Thoracic aorta (tissue), 2 donors: ENCODE data around the gene SYNE1. TPM values are rescaled to one million over a fixed set of nuclear protein-coding genes. Genes with fewer than 3 reads are reported as not detected.

ENCODE experiments used
- ATAC-seq: fragments of 150-250 bp; one replicate; pipeline ENCODE4 v1.8.0; 2017; ENCODE audit warnings: low read depth; ENCODE audit not compliant: insufficient number of reproducible peaks, low FRiP score
- DNase-seq: peaks from one replicate; pipeline ENCODE4 v3.0.0-alpha.2; 2020; ENCODE audit warnings: low spot score
- H3K27ac ChIP-seq, 2 donors: fragments of 200-600 bp; sonication (generic); 1 replicate in 1 of 2; 2 replicates in 1 of 2; pipeline ENCODE4 v1.5.1; 2016; ENCODE audit warnings: mild to moderate bottlenecking in 2 of 2, moderate library complexity in 2 of 2
- H3K27me3 ChIP-seq: fragments of 200-600 bp; sonication (generic); replicated peaks from 2 replicates; pipeline ENCODE4 v1.6.0; 2016; ENCODE audit warnings: mild to moderate bottlenecking; ENCODE audit not compliant: insufficient read depth
- H3K36me3 ChIP-seq: fragments of 200-600 bp; sonication (generic); one replicate; pipeline ENCODE4 v1.5.1; 2016
- H3K4me1 ChIP-seq, 2 donors: fragments of 200-600 bp; sonication (generic); 1 replicate in 1 of 2; 2 replicates in 1 of 2; pipeline versions ENCODE4 v1.5.1 to v1.6.0; 2016; ENCODE audit warnings: low read depth in 2 of 2, mild to moderate bottlenecking in 1 of 2; ENCODE audit not compliant: control insufficient read depth in 1 of 2
- H3K4me3 ChIP-seq: fragments of 200-600 bp; sonication (generic); 2 replicates; pipeline ENCODE4 v1.5.1; 2016; ENCODE audit warnings: mild to moderate bottlenecking
- H3K9me3 ChIP-seq: fragments of 200-600 bp; sonication (generic); 2 replicates; pipeline ENCODE4 v1.5.1; 2016
- CTCF ChIP-seq: fragments of 200-600 bp; sonication (generic); IDR thresholded peaks from one replicate; pipeline ENCODE4 v1.5.1; 2019; ENCODE audit warnings: antibody characterized with exemption
- total RNA-seq, 2 donors: library from RNA; depleted of rRNA; stranded (reverse); fragments of >200 nt; gene quantifications; one replicate each; pipeline versions ENCODE4 v1.1.0 to v1.2.3, GENCODE V29; 2016

SYNE1 gene
- total RNA-seq, 2 donors from 2014 or later, result 462 to 552 TPM

- H3K4me3 ChIP-seq, result peak overlapping the region; percentile 72
- peak overlapping the region; percentile 34 to 42 for H3K27ac ChIP-seq
- DNase-seq, result no peak
- H3K27me3 ChIP-seq, result no peaks in the 10 kb centered on the region
- H3K9me3 ChIP-seq, result no peaks in the 10 kb centered on the region
- no peaks in the 10 kb centered on the region for H3K4me1 ChIP-seq
- TF ChIP-seq CTCF, result no peak
- ATAC-seq, result peak; percentile 45
- no peaks in the 10 kb centered on the region for H3K36me3 ChIP-seq
Measured at GRCh38 chr6:152471456-152472265, 165.5 kb downstream of the SYNE1 start.

GRCh38 chr6:152463164-152463563 is 174.0 kb downstream of the SYNE1 start:
- ATAC-seq (no peak), DNase-seq (no peak)
- Histone ChIP-seq H3K36me3 (no peaks in the 10 kb centered on the region), H3K9me3 (no peaks in the 10 kb centered on the region), H3K4me1 (no peaks in the 10 kb centered on the region), H3K27me3 (no peaks in the 10 kb centered on the region), H3K4me3 (peak overlapping the region; percentile 15), H3K27ac (no peak overlapping the region)
- no peak for TF ChIP-seq CTCF

GRCh38 chr6:152462716-152463115 is 174.4 kb downstream of the SYNE1 start:
- ATAC-seq (no peak), DNase-seq (no peak)
- Histone ChIP-seq H3K4me3 (peak overlapping the region; percentile 15), H3K27me3 (no peaks in the 10 kb centered on the region), H3K36me3 (no peaks in the 10 kb centered on the region), H3K9me3 (no peaks in the 10 kb centered on the region), H3K4me1 (no peaks in the 10 kb centered on the region), H3K27ac (no peak overlapping the region)
- TF ChIP-seq CTCF, result no peak

GRCh38 chr6:152461556-152461955 is 175.6 kb downstream of the SYNE1 start:
- Histone ChIP-seq H3K27ac (no peak overlapping the region), H3K9me3 (no peaks in the 10 kb centered on the region), H3K36me3 (no peaks in the 10 kb centered on the region), H3K27me3 (no peaks in the 10 kb centered on the region), H3K4me1 (no peaks in the 10 kb centered on the region), H3K4me3 (no peak overlapping the region)
- ATAC-seq (no peak), DNase-seq (no peak)
- TF ChIP-seq CTCF, result no peak

GRCh38 chr6:152458648-152459644 is 178.2 kb downstream of the SYNE1 start:
- ATAC-seq, result no peak
- Histone ChIP-seq H3K4me1 (no peaks in the 10 kb centered on the region), H3K36me3 (no peaks in the 10 kb centered on the region), H3K27me3 (no peaks in the 10 kb centered on the region), H3K9me3 (no peaks in the 10 kb centered on the region), H3K4me3 (no peak overlapping the region), H3K27ac (no peak overlapping the region)
- TF ChIP-seq CTCF, result no peak
- DNase-seq, result no peak
